ENCODE results near the gene GALNT2. TPM values are rescaled to one million over a fixed set of nuclear protein-coding genes. Genes with fewer than 3 reads are reported as not detected.

The GALNT2 gene
- total and polyA plus RNA-seq, 9 donors: 38.6 to 142 (median 83.7) TPM

- intact Hi-C loops (cut with DNase I): no loop called here
- TF ChIP-seq POLR2A (IDR thresholded peaks at IDR 0.05) (no peak), EP300 (IDR thresholded peaks at IDR 0.05) (no peak), CTCF (IDR thresholded peaks at IDR 0.05) (no peak)
- Histone ChIP-seq H3K27ac (no peak overlapping the region), H3K9me3 (no peaks in the 10 kb centered on the region), H3K4me3 (no peak overlapping the region), H3K36me3 (no peaks in the 10 kb centered on the region), H3K27me3 (no peaks in the 10 kb centered on the region), H3K4me1 (ENCODE audit: insufficient read depth) (peaks cover 2% of the 10 kb centered on the region)
- DNase-seq: no peak
- 71 to 76% (median 75%) methylated on average over 9 of the region's 9 CpGs for WGBS, 3 donors
These were observed 119.2 kb downstream of the GALNT2 start for GRCh38 chr1:230186003-230186863.

- DNase-seq: no peak
These were observed 119.8 kb downstream of the GALNT2 start for GRCh38 chr1:230186874-230187273.

GRCh38 chr1:230187290-230187689 lies 120.3 kb downstream of the GALNT2 start:
- Histone ChIP-seq H3K36me3 (no peaks in the 10 kb centered on the region), H3K4me1 (ENCODE audit: insufficient read depth) (peaks cover 2% of the 10 kb centered on the region), H3K4me3 (no peak overlapping the region), H3K27me3 (no peaks in the 10 kb centered on the region), H3K9me3 (no peaks in the 10 kb centered on the region), H3K27ac (no peak overlapping the region)
- TF ChIP-seq EP300 (IDR thresholded peaks at IDR 0.05) (no peak), POLR2A (IDR thresholded peaks at IDR 0.05) (no peak), CTCF (IDR thresholded peaks at IDR 0.05) (no peak)
- intact Hi-C loops (cut with DNase I): no loop called here
- no peak for DNase-seq
- 96 to 97% (median 96%) methylated on average over 5 of the region's 5 CpGs for WGBS, 3 donors

More at GRCh38 chr1:230186874-230187273, 119.8 kb downstream of the GALNT2 start:
- no peaks in the 10 kb centered on the region for H3K27me3 ChIP-seq
- peaks cover 2% of the 10 kb centered on the region for H3K4me1 ChIP-seq (ENCODE audit: insufficient read depth)
- no peak overlapping the region for H3K27ac ChIP-seq
- 76 to 94% (median 93%) methylated on average over 4 of the region's 4 CpGs for WGBS, 3 donors
- H3K36me3 ChIP-seq: no peaks in the 10 kb centered on the region
- H3K9me3 ChIP-seq: no peaks in the 10 kb centered on the region
- no peak overlapping the region for H3K4me3 ChIP-seq
- no peak for TF ChIP-seq POLR2A (IDR thresholded peaks at IDR 0.05)
- TF ChIP-seq EP300 (IDR thresholded peaks at IDR 0.05): no peak
- no peak for TF ChIP-seq CTCF (IDR thresholded peaks at IDR 0.05)
- intact Hi-C loops (cut with DNase I): no loop called here

GRCh38 chr1:230188826-230189225 lies 121.8 kb downstream of the GALNT2 start:
- Histone ChIP-seq H3K4me1 (ENCODE audit: insufficient read depth) (peaks cover 2% of the 10 kb centered on the region), H3K27ac (no peak overlapping the region), H3K4me3 (no peak overlapping the region), H3K36me3 (no peaks in the 10 kb centered on the region), H3K9me3 (no peaks in the 10 kb centered on the region), H3K27me3 (no peaks in the 10 kb centered on the region)
- TF ChIP-seq POLR2A (IDR thresholded peaks at IDR 0.05) (no peak), EP300 (IDR thresholded peaks at IDR 0.05) (no peak), CTCF (IDR thresholded peaks at IDR 0.05) (no peak)
- intact Hi-C loops (cut with DNase I): no loop called here
- DNase-seq: no peak
- 62 to 75% (median 74%) methylated on average over 6 of the region's 6 CpGs for WGBS, 3 donors

Data from ovary (tissue), 9 donors.